B cell (primary cell): ENCODE data around the gene TEP1.

Experiments
- CTCF ChIP-seq: fragments of 200-600 bp; IDR thresholded peaks from one replicate; pipeline ENCODE4 v1.8.0; 2022; ENCODE audit warnings: antibody characterized with exemption, mild to moderate bottlenecking
- EZH2 ChIP-seq: IDR thresholded peaks from 2 replicates; pipeline ENCODE4 v1.6.1; 2012; ENCODE audit warnings: borderline replicate concordance, low read depth, mild to moderate bottlenecking, moderate library complexity, low read length; ENCODE audit not compliant: insufficient read depth, poor library complexity, severe bottlenecking

- TF ChIP-seq CTCF (no peak), EZH2 (no peak)
Measured at GRCh38 chr14:20456971-20457370, 43.7 kb upstream of the TEP1 start.
